ENCODE results near the gene PARD3B. TPM values are rescaled to one million over a fixed set of nuclear protein-coding genes. Genes with fewer than 3 reads are reported as not detected.

Gene PARD3B
- total and polyA plus RNA-seq, 2 of the 4 experiments (the other 2 are of a cell fraction), result 3.3 to 15.6 TPM

DNA sequence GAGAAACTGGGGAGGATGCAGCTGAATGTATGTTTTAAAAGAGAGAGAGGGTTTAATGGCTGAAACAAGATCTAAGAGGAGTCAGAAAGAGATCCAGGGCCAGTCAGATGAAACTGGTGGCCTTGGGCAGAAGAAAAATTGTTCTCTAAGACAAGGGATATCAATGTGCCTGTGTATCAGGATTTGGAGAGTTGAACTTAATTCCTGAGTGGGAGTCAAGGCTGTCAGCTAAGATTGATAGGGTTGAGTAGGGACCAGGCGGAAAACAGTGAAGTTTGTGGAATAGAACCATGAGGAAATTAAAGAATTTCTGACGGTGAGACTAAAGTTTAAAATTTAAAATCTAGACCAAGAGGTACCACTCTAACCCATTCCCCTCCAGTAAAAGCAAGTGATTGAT, 199.2 kb downstream of the PARD3B start:
- dilution Hi-C loops (cut with HindIII; ENCODE audit: low sequenced_read_pairs, unreplicated experiment) (no loop called here), intact Hi-C loops (cut with micrococcal nuclease) (no loop called here), in situ Hi-C loops (cut with MboI; ENCODE audit: low sequenced_read_pairs) (no loop called here)
- TF ChIP-seq MAFK (IDR thresholded peaks at IDR 0.05; ENCODE audit: low read depth, low read length) (no peak), RAD21 (IDR thresholded peaks at IDR 0.05; ENCODE audit: low read length) (no peak), FOS (IDR thresholded peaks at IDR 0.05; ENCODE audit: low read depth, low read length) (no peak)
- no peaks in the 10 kb centered on the region for H3K36me3 ChIP-seq (ENCODE audit: control insufficient read depth, insufficient read depth, low read length)
- no peaks in the 10 kb centered on the region for H3K27me3 ChIP-seq (ENCODE audit: control insufficient read depth, insufficient read depth, low read length)
- ATAC-seq (ENCODE audit: low read depth) (no peak), DNase-seq (no peak)
- no TSS peak for BruUV-seq (replicated peaks)
- no peaks in the 10 kb centered on the region; the same call in 1 of the 2 replicates for H3K4me1 ChIP-seq (ENCODE audit: control insufficient read depth, insufficient read depth, low read length)
- H4K20me1 ChIP-seq (ENCODE audit: insufficient read depth, low read length), result peaks cover 2% of the 10 kb centered on the region; the same call in 1 of the 2 replicates
- no peak overlapping the region for H2BK15ac ChIP-seq (ENCODE audit: low read depth, low read length)
- no peak overlapping the region for H3K23ac ChIP-seq (ENCODE audit: low read depth, low read length)
- no peak overlapping the region for H3K4ac ChIP-seq (ENCODE audit: low read depth, low read length)
- POLR2A ChIA-PET (ENCODE audit: unreplicated experiment), result no interaction called here
- H2BK120ac ChIP-seq (ENCODE audit: low read depth, low read length), result no peak overlapping the region
- no peak overlapping the region for H4K8ac ChIP-seq (ENCODE audit: low read depth in 2 of 2, low read length in 2 of 2)
- peaks cover 2% of the 10 kb centered on the region; the same call in 1 of the 2 replicates for H3K9me3 ChIP-seq (ENCODE audit: control insufficient read depth, insufficient read depth, low read length)
- H3K9ac ChIP-seq (ENCODE audit: low read depth, low read length), result no peak overlapping the region
- H3K56ac ChIP-seq (ENCODE audit: extremely low read depth, insufficient read depth, low read length), result no peak overlapping the region
- WGBS, 2 experiments (ENCODE audit: extremely low coverage in 2 of 2, insufficient read length in 1 of 2), result no CpG with 5 or more reads among the region's 2 CpGs
- no peak overlapping the region for H3K18ac ChIP-seq (ENCODE audit: low read depth, low read length)
- H3K9me1 ChIP-seq (ENCODE audit: insufficient read depth, low read length), result no peaks in the 10 kb centered on the region
- CTCF ChIA-PET, result no interaction called here
- H3K4me2 ChIP-seq (ENCODE audit: low read depth, low read length), result no peak overlapping the region
- peaks cover 15 to 17% of the 10 kb centered on the region in 2 experiments for H3K79me1 ChIP-seq (ENCODE audit: low read depth in 1 of 2, low read length in 2 of 2)
- H2BK5ac ChIP-seq (ENCODE audit: low read depth, low read length, poor library complexity, severe bottlenecking), result no peak overlapping the region
- no peak overlapping the region for H2BK20ac ChIP-seq (ENCODE audit: low read depth, low read length)
- no peak overlapping the region for H2AK5ac ChIP-seq (ENCODE audit: low read depth, low read length)
- no peak overlapping the region for H4K91ac ChIP-seq (ENCODE audit: insufficient read depth, low read depth, low read length)
- no peak overlapping the region for H3K14ac ChIP-seq (replicated peaks; ENCODE audit: low read depth, low read length)
- H2AFZ ChIP-seq (replicated peaks; ENCODE audit: low read length, poor library complexity), result no peak overlapping the region
- no peak overlapping the region for H2AK9ac ChIP-seq (replicated peaks; ENCODE audit: low read depth, low read length, poor library complexity)
- no peak overlapping the region for H4K5ac ChIP-seq (ENCODE audit: low read depth, low read length)
- no peak overlapping the region for H3K27ac ChIP-seq (ENCODE audit: insufficient read depth, low read length)
- H3K4me3 ChIP-seq (ENCODE audit: insufficient read depth, low read depth, low read length), result no peak overlapping the region
